Adipocyte (in vitro differentiated cells): Measurements from ENCODE around the gene CENPM.
"Not testable (repeated sequence)": the region's sequence is repeated elsewhere in the genome, so short reads cannot be mapped to it uniquely, and the experiment has no call there.

ENCODE experiments used
- DNase-seq: peaks from one replicate; pipeline ENCODE4 v3.0.0-alpha.2; 2015; ENCODE audit warnings: low read depth
- H3K27me3 ChIP-seq: replicated peaks from 2 replicates; pipeline ENCODE4 v1.7.0; 2013; ENCODE audit warnings: mild to moderate bottlenecking, low read length, moderate library complexity; ENCODE audit not compliant: control insufficient read depth, insufficient read depth
- H3K36me3 ChIP-seq: 2 replicates; pipeline ENCODE4 v1.7.0; 2013; ENCODE audit warnings: low read length, mild to moderate bottlenecking, moderate library complexity; ENCODE audit not compliant: control insufficient read depth, insufficient read depth, severe bottlenecking
- H3K4me1 ChIP-seq: 2 replicates; pipeline ENCODE4 v1.7.0; 2013; ENCODE audit warnings: mild to moderate bottlenecking, low read length, moderate library complexity; ENCODE audit not compliant: control insufficient read depth, insufficient read depth
- H3K4me3 ChIP-seq: 2 replicates; pipeline ENCODE4 v1.7.0; 2013; ENCODE audit warnings: mild to moderate bottlenecking, low read length, moderate library complexity
- H3K9ac ChIP-seq: 2 replicates; pipeline ENCODE4 v1.7.0; 2013; ENCODE audit warnings: mild to moderate bottlenecking, low read length, moderate library complexity
- H3K9me3 ChIP-seq: 2 replicates; pipeline ENCODE4 v1.7.0; 2013; ENCODE audit warnings: mild to moderate bottlenecking, low read length, moderate library complexity; ENCODE audit not compliant: control insufficient read depth

Gene CENPM

DNA sequence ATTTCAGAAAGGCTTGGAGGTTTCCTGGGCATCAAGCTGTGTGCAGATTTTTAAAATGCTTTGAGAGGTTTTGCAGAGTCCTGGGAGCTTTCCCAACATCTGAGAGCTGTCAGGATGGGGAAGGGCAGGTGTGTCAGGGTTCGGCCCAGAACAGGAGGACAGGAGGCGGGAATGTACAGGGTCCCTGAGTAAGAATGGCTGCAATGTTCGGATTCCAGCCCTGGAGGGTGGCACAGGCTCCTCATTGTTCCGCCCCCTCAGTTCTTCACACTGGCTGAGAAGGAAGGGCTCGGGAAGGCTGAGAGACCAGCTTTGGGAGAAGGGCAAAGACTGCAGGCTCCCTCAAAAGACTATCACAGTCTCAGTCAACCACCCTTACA, 17.1 kb upstream of the CENPM start:
- no peak overlapping the region for H3K4me3 ChIP-seq
- H3K9ac ChIP-seq = no peak overlapping the region
- H3K9me3 ChIP-seq = no peaks in the 10 kb centered on the region
- H3K36me3 ChIP-seq = no peaks in the 10 kb centered on the region
- peaks cover 4% of the 10 kb centered on the region for H3K27me3 ChIP-seq
- H3K4me1 ChIP-seq = peaks cover 19% of the 10 kb centered on the region
- no peak for DNase-seq

DNA sequence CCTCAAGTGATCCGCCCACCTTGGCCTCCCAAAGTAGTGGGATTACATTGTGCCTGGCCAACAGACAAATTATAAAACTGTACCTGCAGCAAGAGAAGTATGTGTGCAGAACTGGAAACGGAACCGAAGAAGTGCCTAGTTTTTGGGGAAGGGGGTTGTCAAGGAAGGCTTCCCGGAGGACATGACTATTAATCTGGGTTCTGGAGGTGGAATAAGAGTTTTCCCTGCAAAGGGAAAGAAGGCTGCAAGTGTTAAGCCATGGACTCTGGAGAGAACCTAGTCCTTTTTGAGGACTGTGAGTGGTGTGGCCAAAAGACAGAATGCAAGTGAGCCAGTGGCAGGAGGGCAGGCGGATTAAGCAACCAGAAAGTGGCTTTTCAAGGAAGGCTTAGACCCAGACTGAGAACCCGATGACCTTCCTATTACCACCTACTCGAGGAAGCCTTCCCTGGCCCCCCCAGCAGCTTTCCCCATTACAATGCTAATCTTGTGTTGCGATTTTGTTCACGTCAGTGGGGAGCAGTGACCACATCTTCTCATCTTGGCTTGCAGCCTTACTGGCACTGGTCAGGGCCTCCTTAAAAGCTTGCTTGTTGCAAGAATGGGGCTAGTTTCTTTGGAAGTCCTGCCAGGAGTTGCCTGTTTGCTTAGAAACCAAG, 16.6 kb upstream of the CENPM start:
- DNase-seq = peak; percentile 32
- H3K9ac ChIP-seq = no peak overlapping the region
- H3K27me3 ChIP-seq = peaks cover 3% of the 10 kb centered on the region
- H3K9me3 ChIP-seq = no peaks in the 10 kb centered on the region
- H3K4me3 ChIP-seq = no peak overlapping the region
- no peaks in the 10 kb centered on the region for H3K36me3 ChIP-seq
- H3K4me1 ChIP-seq = peaks cover 19% of the 10 kb centered on the region

DNA sequence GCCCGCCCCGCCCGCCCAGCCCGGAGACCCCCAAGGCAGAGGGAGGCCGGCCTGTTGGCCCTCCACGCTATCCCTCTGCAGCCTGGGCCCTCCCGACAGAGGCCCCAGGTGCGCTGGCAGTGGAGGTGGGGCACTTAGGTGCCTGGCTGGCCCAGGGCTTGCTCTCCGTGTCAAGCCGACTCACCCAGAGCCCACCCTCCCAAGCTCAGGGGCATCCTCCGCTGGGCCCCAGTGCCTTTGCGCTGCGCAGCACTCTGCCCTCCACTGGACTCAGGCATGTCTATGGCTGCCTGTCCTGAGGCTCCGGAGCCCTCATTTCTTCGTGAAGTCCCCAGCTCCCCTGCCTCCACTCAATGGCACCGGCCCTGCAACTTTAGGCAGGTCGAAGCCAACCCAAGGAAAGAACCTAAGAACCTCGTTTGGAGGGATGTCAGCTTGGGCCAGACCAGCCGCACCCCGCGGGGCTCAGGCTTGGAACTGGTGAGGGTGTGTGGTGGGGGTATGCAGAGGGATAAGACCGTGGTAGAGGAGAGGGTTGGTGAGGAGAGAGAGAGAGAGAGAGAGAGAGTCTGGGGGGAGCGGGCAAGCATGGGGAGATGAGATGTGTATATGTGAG, 11.1 kb upstream of the CENPM start:
- Histone ChIP-seq H3K36me3 (no peaks in the 10 kb centered on the region), H3K4me1 (peaks cover 9% of the 10 kb centered on the region), H3K9ac (no peak overlapping the region), H3K27me3 (peaks cover 4% of the 10 kb centered on the region), H3K9me3 (no peaks in the 10 kb centered on the region), H3K4me3 (no peak overlapping the region)
- no peak for DNase-seq

DNA sequence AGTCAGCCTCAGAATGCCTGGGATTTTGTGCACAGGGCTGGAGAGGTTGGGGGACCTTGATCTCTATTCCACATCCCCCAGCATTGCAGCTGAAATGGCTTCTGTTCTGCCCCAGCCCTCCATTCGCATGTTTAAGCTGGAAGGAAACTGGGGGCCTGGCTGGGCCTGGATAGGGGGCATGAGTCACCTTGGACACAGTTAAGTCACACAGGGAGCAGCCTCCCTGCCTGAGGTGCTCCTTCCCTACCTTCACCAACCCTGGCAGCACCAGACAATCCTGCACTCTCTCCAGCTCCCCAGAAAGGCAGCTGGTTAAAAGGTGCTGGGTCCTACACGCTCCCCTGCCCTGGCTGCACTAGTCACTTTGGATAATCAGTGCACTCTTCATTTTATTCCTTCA, 5.8 kb upstream of the CENPM start:
- Histone ChIP-seq H3K27me3 (peaks cover 25% of the 10 kb centered on the region), H3K36me3 (no peaks in the 10 kb centered on the region), H3K4me3 (no peak overlapping the region), H3K9ac (no peak overlapping the region), H3K4me1 (no peaks in the 10 kb centered on the region), H3K9me3 (no peaks in the 10 kb centered on the region)
- no peak for DNase-seq

DNA sequence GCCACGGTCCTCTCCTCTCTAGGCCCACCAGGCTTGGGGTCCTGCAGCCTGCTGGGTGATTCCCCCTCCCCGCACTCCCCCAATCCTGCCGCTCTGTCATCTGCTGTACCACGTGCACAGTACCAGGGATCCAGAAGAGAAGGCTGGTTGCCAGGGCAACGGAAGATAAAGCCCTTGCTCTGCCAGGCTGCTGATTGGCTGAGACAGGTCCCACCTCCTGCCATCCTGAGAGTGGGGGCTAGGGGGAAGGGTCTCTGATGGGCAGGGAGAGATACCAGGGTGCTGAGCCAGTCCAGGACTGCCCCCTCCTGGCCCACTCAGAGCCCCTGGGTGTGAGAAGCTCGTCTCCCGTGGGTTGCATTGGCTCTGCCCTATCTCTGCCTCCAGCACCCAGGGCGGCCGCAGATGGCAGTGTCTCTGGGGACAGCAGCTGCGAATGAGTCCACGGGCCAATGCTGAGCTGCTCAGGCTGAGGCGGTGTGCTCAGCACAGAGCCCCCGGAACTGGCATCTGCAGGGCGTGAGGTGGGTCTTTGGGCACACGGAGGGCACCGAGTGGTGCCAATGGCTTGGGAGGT, 5.0 kb upstream of the CENPM start, which contains the start of gene SMIM45:
Gene SMIM45 (plus strand): TSS at position 253 of the 577 bp plus-strand sequence.
- H3K4me1 ChIP-seq = no peaks in the 10 kb centered on the region
- DNase-seq = no peak
- H3K27me3 ChIP-seq = peaks cover 25% of the 10 kb centered on the region
- no peak within 1 kb of the TSS for H3K9ac ChIP-seq
- no peak within 1 kb of the TSS for H3K4me3 ChIP-seq
- H3K36me3 ChIP-seq = no peaks in the 10 kb centered on the region
- no peaks in the 10 kb centered on the region for H3K9me3 ChIP-seq

DNA sequence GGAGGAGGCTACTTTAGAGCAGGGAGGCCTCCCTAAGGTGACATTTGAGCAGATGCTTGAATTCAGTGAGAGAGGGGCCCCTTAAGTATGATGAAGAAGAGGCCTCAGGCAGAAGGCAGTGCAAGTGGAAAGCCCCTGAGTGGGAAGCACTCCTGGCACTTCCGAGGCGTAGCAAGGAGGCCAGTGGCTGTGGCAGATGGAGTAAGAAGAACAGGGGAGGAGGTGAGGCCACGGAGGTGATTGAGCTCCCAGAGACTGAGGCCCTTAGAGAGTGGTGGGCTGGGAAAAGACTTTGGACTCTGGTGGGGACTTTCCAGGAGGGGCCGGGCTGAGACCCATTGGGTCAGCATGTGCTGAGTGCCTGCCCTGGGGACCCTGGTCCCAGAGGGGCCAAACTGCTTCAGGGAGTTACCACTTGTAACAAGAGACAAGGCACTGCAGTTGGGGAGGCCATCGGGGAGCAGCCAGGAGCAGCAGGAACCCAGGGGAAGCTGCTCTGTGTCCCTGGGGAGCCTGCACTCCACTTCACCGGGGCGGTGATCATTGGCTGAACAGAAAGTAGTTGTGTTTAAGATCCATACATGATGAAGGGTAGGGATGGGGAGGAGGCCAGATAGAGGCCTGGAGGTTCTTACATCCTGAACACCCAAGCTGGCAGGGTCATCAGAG, 2.5 kb upstream of the CENPM start:
- Histone ChIP-seq H3K9me3 (no peaks in the 10 kb centered on the region), H3K4me1 (peaks cover 9% of the 10 kb centered on the region), H3K4me3 (no peak overlapping the region), H3K9ac (no peak overlapping the region), H3K27me3 (peaks cover 25% of the 10 kb centered on the region), H3K36me3 (no peaks in the 10 kb centered on the region)
- DNase-seq = no peak

DNA sequence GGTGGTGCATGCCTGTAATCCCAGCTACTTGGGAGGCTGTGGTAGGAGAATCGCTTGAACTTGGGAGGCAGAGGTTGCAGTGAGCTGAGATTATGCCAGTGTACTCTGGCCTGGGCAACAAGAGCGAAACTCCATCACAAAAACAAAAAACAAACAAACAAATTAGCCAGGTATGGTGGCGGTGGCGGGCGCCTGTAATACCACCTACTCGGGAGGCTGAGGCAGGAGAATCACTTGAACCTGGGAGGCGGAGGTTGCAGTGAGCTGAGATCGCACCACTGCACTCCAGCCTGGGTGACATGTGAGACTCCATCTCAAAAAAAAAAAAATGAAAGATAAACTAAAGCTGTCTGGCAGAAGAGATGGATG, 2.0 kb upstream of the CENPM start:
- H3K9ac ChIP-seq, H3K9me3 ChIP-seq, H3K4me3 ChIP-seq, H3K36me3 ChIP-seq, DNase-seq, H3K4me1 ChIP-seq: not testable (repeated sequence)
- peaks cover 25% of the 10 kb centered on the region for H3K27me3 ChIP-seq

DNA sequence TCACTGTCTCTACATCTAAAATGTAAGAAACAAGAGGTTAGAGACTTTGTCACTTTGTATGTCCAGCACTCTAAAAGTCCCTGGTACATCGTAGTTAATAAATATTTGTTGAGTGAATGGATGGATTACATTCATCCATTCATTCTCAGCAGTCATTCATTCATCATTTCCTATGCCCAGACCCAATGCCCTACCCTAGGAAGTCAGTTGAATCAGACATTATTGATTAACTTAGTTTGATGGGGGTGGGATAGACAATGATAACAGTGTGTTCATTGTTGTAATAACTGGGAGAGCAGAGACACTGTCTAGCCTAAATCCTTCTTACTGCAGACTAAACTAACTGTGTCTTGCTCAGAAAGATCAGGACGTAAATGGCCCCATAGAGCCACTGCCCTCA, 1.2 kb upstream of the CENPM start:
- H3K9me3 ChIP-seq = no peaks in the 10 kb centered on the region
- H3K36me3 ChIP-seq = no peaks in the 10 kb centered on the region
- H3K27me3 ChIP-seq = peaks cover 22% of the 10 kb centered on the region
- H3K4me1 ChIP-seq = peaks cover 9% of the 10 kb centered on the region
- no peak for DNase-seq
- H3K9ac ChIP-seq = no peak overlapping the region
- H3K4me3 ChIP-seq = no peak overlapping the region

DNA sequence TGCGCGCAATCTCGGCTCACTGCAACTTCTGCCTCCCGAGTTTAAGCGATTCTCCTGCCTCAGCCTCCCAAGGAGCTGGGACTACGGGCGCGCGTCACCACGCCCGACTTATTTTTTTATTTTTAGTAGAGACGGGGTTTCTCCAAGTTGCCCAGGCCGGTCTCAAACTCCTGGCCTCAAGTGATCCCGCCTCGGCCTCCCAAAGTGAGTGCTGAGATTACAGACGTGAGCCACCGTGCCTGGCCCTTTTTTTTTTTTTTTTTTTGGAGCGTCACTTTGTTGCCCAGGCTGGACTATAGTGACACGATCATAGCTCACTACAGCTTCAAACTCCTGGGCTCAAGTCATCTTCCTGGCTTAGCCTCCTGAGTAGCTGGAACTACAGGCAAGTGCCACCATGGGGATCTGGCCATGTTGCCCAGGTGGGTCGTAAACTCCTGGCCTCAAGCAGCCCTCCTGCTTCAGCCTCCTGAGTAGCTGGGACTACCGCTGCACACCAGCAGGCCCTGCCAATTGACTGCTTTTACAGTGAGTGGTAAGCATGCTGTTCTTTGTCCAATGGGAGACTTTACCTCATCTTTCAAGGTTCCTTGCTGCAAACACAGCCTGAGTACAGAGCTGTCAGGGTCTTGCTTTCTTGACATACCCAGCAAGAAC, 600 bp upstream of the CENPM start:
- no peaks in the 10 kb centered on the region for H3K36me3 ChIP-seq
- DNase-seq = no peak
- H3K27me3 ChIP-seq = peaks cover 16% of the 10 kb centered on the region
- H3K9me3 ChIP-seq = no peaks in the 10 kb centered on the region
- H3K4me1 ChIP-seq = peaks cover 9% of the 10 kb centered on the region
- peak overlapping the region; percentile 65 for H3K9ac ChIP-seq
- peak overlapping the region; percentile 94 for H3K4me3 ChIP-seq

DNA sequence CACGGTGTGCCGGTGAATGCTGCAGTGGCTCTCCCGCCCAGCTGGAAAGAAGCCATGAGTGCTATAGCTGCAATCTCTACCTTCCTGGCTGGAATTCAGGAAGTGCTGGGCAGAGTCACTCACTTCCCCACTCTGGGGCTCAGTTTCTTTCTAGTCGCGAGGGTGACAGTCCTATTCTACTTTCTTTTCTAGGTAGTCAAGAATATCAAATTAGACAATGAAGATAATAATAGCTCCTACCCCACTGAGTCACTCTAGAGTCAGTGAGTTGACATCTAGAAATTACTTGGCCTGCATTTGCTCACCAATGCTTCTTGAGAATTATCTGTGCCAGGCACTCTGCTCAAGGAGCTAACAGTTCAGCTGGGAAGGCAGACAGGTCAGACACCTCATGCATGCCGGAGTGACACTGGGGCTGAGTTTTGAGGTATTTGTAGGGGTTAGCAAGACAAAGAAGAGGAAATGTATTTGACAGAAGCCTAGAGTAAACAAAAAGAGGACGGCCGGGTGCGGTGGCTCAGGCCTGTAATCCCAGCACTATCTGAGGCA, 3.2 kb downstream of the CENPM start:
- H3K9ac ChIP-seq = no peak overlapping the region
- no peaks in the 10 kb centered on the region for H3K27me3 ChIP-seq
- H3K9me3 ChIP-seq = no peaks in the 10 kb centered on the region
- H3K4me1 ChIP-seq = peaks cover 17% of the 10 kb centered on the region
- no peaks in the 10 kb centered on the region for H3K36me3 ChIP-seq
- no peak for DNase-seq
- H3K4me3 ChIP-seq = no peak overlapping the region
